GM21360 (cell line): Measurements from ENCODE around the gene SIM2.

Source experiments
- ATAC-seq: cut with Tn5 transposase; IDR thresholded peaks from one replicate; pipeline ENCODE4 v1.9.1; 2021; ENCODE audit warnings: mild to moderate bottlenecking, moderate library complexity; ENCODE audit not compliant: unreplicated experiment

SIM2 gene

DNA sequence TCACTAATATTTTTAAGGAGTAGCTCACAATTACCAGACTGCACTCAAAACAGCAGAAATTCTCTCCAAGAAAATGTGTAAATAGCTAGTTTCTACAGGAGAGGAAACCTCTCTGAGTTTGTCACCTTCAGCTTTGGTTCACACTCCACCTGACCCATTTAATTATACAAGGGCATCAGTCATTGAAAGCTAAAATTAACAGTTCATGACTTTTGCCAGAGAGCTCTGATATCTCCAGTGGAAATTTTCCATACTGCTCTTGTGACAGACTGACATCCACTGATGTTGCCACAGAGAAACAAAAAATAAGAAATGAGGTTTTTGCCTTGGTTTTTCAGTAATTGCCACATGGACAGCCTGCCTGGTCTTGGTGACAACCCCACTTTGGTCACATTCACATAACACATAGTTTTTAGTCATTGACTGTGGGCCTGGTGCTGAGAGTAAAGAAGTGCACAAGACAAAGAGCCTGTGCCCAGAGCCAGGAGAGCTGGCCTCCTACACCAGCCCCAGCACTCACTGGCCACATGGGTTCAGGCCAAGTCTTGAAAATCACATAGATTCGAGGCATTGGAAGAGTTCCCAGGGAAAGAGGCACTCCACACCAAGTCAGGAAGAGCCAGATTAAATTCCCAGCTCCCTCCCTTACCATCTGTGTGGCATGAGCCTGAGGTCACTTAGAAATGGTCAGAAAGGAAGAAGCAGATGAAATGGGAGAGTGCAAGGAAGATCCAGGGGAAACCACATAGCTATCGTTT lies 13.8 kb upstream of the SIM2 start:
- no peak for ATAC-seq

GRCh38 chr21:36686955-36687354 lies 12.0 kb upstream of the SIM2 start:
- ATAC-seq: no peak

GRCh38 chr21:36688324-36688723 lies 10.6 kb upstream of the SIM2 start:
- no peak for ATAC-seq

GRCh38 chr21:36689324-36689723 lies 9.6 kb upstream of the SIM2 start:
- ATAC-seq: no peak

- ATAC-seq: no peak
Measured at GRCh38 chr21:36690628-36691554, 8.0 kb upstream of the SIM2 start.

DNA sequence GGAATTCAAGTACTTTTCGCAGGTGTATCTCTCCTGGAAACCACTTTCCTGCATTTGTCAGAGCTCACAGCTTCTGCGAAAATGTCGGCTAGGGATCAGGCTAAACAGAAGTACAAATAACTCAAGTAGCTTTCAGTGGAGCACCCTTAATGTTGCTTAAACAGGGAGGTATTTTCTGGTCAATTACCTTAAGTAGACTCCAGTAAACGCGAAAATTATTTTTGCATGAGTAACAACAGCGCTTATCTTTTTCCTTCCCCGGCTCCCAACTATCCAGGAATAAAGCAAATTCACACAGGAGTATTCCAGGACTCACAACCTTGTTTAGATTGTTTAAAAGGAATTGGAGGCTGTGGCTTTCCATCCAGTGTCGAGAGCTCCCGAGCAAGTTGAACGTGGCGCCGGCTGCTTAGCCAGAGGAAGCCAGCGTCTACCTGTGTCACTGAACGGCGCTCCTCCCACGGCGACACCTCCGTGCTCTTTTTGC lies 7.3 kb upstream of the SIM2 start:
- no peak for ATAC-seq

DNA sequence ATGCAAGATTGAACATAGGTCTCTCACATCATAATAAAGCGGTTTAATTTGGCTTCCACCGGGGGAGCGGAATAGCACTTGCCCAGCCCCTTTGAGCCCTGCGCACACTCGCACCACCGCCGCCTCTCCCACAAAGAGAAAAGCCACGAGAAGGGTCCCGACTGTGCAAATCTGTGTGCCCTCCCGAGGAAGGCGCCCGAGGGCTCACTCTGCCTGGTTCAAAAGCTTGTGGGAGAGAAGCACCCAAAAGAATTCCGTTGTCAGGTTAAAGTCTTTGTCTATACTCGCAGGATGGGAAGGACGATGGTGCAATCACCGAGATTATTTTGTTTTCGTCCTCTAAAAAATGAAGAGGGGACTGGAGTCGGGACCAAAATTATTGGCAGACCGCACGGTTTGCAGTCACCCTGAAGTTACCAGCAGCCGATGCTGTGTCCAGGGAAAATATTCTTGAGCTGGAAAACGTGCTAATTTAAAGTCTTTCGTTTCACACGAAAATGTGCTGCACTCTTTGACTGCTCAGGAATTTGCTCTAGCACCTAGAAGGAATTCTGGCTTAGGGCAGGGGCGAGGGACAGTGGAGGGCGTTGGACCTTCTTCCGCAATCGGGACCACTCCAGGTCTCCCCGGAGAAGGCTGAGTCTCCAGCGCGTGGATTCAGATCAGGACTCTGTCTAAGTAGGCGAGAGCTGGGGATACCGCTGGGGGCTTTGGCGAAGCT lies 6.6 kb upstream of the SIM2 start:
- no peak for ATAC-seq

- ATAC-seq: no peak
Measured at GRCh38 chr21:36692835-36693488, 6.0 kb upstream of the SIM2 start.

DNA sequence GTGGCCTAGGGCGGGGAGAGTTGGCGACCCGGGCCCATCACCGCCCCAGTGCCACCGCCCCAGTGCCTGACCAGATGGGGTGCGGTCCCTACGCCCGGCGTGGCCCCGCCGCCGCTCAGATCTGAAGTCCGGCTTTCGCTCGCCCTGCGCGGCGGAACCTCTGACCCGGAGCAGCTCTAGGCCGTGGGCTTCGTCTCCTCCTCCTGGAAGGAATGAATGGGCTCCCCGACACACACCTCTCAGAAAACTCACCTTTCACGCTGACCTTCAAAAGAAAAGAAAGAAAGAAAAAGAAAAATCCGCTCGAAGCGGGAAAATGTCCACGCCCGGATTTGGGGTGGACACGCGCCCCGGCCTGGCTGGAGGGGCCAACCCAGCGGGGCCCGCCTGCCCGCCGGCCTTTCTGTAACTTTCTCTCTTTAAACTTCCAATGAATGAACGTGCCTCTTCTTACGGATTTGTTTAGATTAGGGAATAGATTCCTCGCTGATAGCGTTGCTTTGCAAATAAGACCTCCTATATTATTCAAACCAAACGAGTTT lies 5.4 kb upstream of the SIM2 start:
- no peak for ATAC-seq

GRCh38 chr21:36694031-36694515 lies 4.8 kb upstream of the SIM2 start:
- no peak for ATAC-seq

- ATAC-seq: no peak
Measured at GRCh38 chr21:36694593-36695282, 4.2 kb upstream of the SIM2 start.

GRCh38 chr21:36695283-36695634 lies 3.7 kb upstream of the SIM2 start:
- no peak for ATAC-seq

- no peak for ATAC-seq
Measured at GRCh38 chr21:36695671-36696389, 3.1 kb upstream of the SIM2 start.

DNA sequence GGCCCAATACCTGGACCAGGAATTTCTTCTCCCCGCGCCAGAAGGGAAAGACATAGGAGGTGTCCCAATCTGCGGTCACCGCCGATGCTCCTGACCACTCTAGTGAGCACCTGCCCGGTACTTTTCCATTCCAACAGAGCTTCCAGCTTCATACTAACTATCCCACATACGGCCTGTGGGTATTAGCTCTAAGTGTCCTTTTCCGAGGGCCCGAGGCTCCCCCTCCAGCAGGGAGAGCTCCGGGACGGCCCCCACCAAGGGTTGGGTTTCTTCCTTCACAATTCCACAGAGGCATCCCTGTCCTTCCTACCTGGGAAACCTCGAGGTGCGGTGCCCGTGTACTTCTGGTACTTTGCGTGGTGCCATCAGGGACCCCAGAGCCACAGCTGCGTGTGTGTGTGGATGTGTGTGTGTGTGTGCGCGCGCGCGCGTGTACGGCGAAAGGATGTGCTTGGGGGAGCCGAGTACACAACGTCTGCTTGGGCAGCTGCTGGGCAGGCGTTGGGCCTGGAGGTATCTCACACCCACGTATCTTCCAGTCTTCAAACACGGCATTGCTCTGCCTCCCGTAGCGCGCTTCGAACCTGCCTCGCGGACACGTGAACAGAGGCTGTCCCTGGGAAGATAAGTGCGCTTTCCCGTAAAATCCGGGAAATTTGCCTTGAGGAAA lies 2.4 kb upstream of the SIM2 start:
- ATAC-seq: no peak

GRCh38 chr21:36697060-36697850 lies 1.7 kb upstream of the SIM2 start:
- no peak for ATAC-seq

GRCh38 chr21:36697851-36698384 lies 997 bp upstream of the SIM2 start:
- no peak for ATAC-seq

GRCh38 chr21:36698385-36698980 lies 432 bp upstream of the SIM2 start:
- ATAC-seq: no peak
